Heart left ventricle (tissue), 13 donors: Measurements from ENCODE around the gene GHRL.

Experiments used
- CTCF ChIP-seq, 12 donors: fragments of 200-600 bp; sonication (generic) in 4 of 12; IDR thresholded peaks; one replicate each; pipeline versions ENCODE4 v1.5.0 to v1.8.0; 2018 to 2022; ENCODE audit warnings: antibody characterized with exemption in 12 of 12, mild to moderate bottlenecking in 5 of 12
- POLR2A ChIP-seq, 2 donors: fragments of 450-650 bp; IDR thresholded peaks; one replicate each; pipeline ENCODE4 v1.6.1; 2017; ENCODE audit warnings: antibody characterized with exemption in 2 of 2, mild to moderate bottlenecking in 2 of 2, moderate library complexity in 2 of 2
- donor health status: ischemic (EF 13 %, LVEDD 7.1; RV severe dilation, severe dysfunction).
- donor health status: DM: no; HTN: yes; CAD: no.
- donor health status: DM: no; HTN: no; CAD: no.
- donor health status: ischemic (EF 25% LVEDD 6.9; RV normal size, moderate dysfunction).
- donor health status: ischemic (EF 25% LVEDD 5.7; RV mildly dilated, moderate dysfunction).
- donor health status: ischemic (EF 35%, LVEDD 5.7; RV mildly dilated, moderate dysfunction).
- donor health status: nonischemic (EF 11% LVEDD 7.7; RV severe dilation, severe dysfunction).
- donor health status: DM: yes; HTN: yes; CAD: no.
- donor health status: PGD.
- donor health status: ischemic (EF 29% LVEDD 5.4; RV normal size, mild dysfunction).
- donor health status: nonischemic (EF 23%, LVEDD 6.1; RV moderate dilation, normal function).

GRCh38 chr3:10339376-10339955, 46.7 kb upstream of the GHRL start:
- TF ChIP-seq CTCF (IDR thresholded peaks at IDR 0.05) (no peak), POLR2A (IDR thresholded peaks at IDR 0.05) (no peak)
